Dedifferentiated amniotic fluid mesenchymal stem cell (primary cell): ENCODE data around the gene SUPT6H.

ENCODE experiments used
- DNase-seq: peaks from one replicate; pipeline ENCODE4 v3.0.0-alpha.2; 2016; ENCODE audit errors: extremely low spot score

The SUPT6H gene

GRCh38 chr17:28737770-28738679, 76.0 kb downstream of the SUPT6H start:
- no peak for DNase-seq

- DNase-seq, result no peak
These were observed 76.8 kb downstream of the SUPT6H start for GRCh38 chr17:28738680-28739384.

- no peak for DNase-seq
These were observed 78.7 kb downstream of the SUPT6H start for GRCh38 chr17:28740406-28741357.

GRCh38 chr17:28741358-28742349, 79.6 kb downstream of the SUPT6H start:
- DNase-seq, result no peak

GRCh38 chr17:28743243-28744103, 81.5 kb downstream of the SUPT6H start, which contains the start of gene TRAF4:
Gene TRAF4, plus strand, starts transcription at chr17:28744011. Its CDS starts 102 bp downstream, at chr17:28744113.
- peak; percentile 66 for DNase-seq

- DNase-seq, result no peak
These were observed 82.3 kb downstream of the SUPT6H start for GRCh38 chr17:28744104-28744971.

GRCh38 chr17:28744972-28745785, 83.2 kb downstream of the SUPT6H start:
- DNase-seq, result no peak

- no peak for DNase-seq
These were observed 83.9 kb downstream of the SUPT6H start for GRCh38 chr17:28745786-28746411.

GRCh38 chr17:28746611-28747050, 84.6 kb downstream of the SUPT6H start:
- no peak for DNase-seq

GRCh38 chr17:28747051-28747691, 85.2 kb downstream of the SUPT6H start:
- no peak for DNase-seq

GRCh38 chr17:28747801-28748750, 86.1 kb downstream of the SUPT6H start:
- no peak for DNase-seq

- no peak for DNase-seq
These were observed 87.0 kb downstream of the SUPT6H start for GRCh38 chr17:28748852-28749515.

GRCh38 chr17:28749516-28750177, 87.6 kb downstream of the SUPT6H start:
- DNase-seq, result no peak
